Measurements from ENCODE around the gene COLQ. TPM values are rescaled to one million over a fixed set of nuclear protein-coding genes. Genes with fewer than 3 reads are reported as not detected.

Gene COLQ
- total RNA-seq, 1 donor from 2014 or later: 1.2 TPM

GRCh38 chr3:15453501-15453900 lies 68.0 kb downstream of the COLQ start:
- ATAC-seq (ENCODE audit: low read depth) (no peak), DNase-seq (no peak)
- no peaks in the 10 kb centered on the region for H3K36me3 Mint-ChIP-seq (ENCODE audit: low read depth)
- TF ChIP-seq, protein P1, sequence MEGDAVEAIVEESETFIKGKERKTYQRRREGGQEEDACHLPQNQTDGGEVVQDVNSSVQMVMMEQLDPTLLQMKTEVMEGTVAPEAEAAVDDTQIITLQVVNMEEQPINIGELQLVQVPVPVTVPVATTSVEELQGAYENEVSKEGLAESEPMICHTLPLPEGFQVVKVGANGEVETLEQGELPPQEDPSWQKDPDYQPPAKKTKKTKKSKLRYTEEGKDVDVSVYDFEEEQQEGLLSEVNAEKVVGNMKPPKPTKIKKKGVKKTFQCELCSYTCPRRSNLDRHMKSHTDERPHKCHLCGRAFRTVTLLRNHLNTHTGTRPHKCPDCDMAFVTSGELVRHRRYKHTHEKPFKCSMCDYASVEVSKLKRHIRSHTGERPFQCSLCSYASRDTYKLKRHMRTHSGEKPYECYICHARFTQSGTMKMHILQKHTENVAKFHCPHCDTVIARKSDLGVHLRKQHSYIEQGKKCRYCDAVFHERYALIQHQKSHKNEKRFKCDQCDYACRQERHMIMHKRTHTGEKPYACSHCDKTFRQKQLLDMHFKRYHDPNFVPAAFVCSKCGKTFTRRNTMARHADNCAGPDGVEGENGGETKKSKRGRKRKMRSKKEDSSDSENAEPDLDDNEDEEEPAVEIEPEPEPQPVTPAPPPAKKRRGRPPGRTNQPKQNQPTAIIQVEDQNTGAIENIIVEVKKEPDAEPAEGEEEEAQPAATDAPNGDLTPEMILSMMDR (IDR thresholded peaks at IDR 0.05): no peak
- H3K9me3 Mint-ChIP-seq: peaks cover 3% of the 10 kb centered on the region
- intact Hi-C loops (cut with micrococcal nuclease): no loop called here
- H3K27me3 Mint-ChIP-seq: no peaks in the 10 kb centered on the region
- H3K27ac Mint-ChIP-seq: no peak overlapping the region
- POLR2A ChIA-PET: no interaction called here
- CTCF ChIA-PET: no interaction called here
- no peaks in the 10 kb centered on the region for H3K4me1 Mint-ChIP-seq
- no peak overlapping the region for H3K4me3 Mint-ChIP-seq

DNA sequence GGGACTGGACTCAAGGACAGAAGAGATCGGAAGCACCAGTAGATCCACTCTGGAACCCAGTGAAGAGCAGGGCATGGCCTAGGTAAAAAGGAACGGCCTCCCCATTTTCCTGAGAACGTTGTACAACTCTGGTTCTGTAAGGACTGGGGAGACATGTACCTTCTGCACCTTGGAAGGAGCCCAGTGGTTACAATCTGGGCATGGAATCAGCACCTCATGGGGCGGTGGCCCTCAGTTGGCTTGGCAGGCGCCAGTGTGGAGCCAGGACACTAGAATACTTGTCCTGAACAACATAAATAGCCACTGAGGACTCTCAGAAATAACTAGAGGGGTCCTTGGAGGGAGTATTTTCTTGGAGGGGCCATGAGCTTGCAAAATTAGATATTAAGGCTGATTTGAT lies 68.5 kb downstream of the COLQ start:
- ATAC-seq (ENCODE audit: low read depth): no peak
- H3K27me3 Mint-ChIP-seq: no peaks in the 10 kb centered on the region
- no peak overlapping the region for H3K4me3 Mint-ChIP-seq
- intact Hi-C loops (cut with micrococcal nuclease): no loop called here
- ChIA-PET POLR2A (no interaction called here), CTCF (no interaction called here)
- no peaks in the 10 kb centered on the region for H3K36me3 Mint-ChIP-seq (ENCODE audit: low read depth)
- no peaks in the 10 kb centered on the region for H3K4me1 Mint-ChIP-seq
- H3K9me3 Mint-ChIP-seq: no peaks in the 10 kb centered on the region
- H3K27ac Mint-ChIP-seq: no peak overlapping the region
- TF ChIP-seq, protein P1 (IDR thresholded peaks at IDR 0.05): no peak
- no peak for DNase-seq

DNA sequence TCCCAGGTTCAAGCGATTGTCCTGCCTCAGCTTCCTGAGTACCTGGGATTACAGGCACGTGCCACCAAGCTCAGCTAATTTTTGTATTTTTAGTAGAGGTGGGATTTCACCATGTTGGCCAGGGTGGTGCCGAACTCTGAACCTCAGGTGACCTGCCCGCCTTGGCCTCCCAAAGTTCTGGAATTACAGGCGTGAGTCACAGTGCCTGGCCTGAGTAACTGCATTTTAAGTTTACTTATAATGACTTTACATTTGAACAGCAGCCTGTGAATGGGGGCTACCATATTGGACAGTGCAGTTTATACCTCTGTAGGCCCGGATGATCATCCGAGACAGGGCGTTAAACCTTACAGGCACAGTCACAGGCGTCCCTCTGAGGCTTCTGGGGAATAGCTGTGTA lies 69.3 kb downstream of the COLQ start:
- intact Hi-C loops (cut with micrococcal nuclease): no loop called here
- ChIA-PET POLR2A (no interaction called here), CTCF (interaction anchor here (0.7 kb wide), 1 partner anchor 18 kb away, joined by 4 read pairs; no protein-coding TSS in a partner anchor)
- H3K9me3 Mint-ChIP-seq: no peaks in the 10 kb centered on the region
- no peak overlapping the region for H3K4me3 Mint-ChIP-seq
- DNase-seq (no peak), ATAC-seq (ENCODE audit: low read depth) (no peak)
- no peaks in the 10 kb centered on the region for H3K4me1 Mint-ChIP-seq
- no peak overlapping the region for H3K27ac Mint-ChIP-seq
- no peaks in the 10 kb centered on the region for H3K36me3 Mint-ChIP-seq (ENCODE audit: low read depth)
- TF ChIP-seq, protein P1 (IDR thresholded peaks at IDR 0.05): no peak
- no peaks in the 10 kb centered on the region for H3K27me3 Mint-ChIP-seq

GRCh38 chr3:15451216-15452113 lies 70.0 kb downstream of the COLQ start:
- TF ChIP-seq, protein P1 (IDR thresholded peaks at IDR 0.05): no peak
- ChIA-PET POLR2A (no interaction called here), CTCF (interaction anchor here (0.7 kb wide), 1 partner anchor 17 kb away, joined by 4 read pairs; no protein-coding TSS in a partner anchor)
- Mint-ChIP-seq H3K27me3 (no peaks in the 10 kb centered on the region), H3K4me1 (no peaks in the 10 kb centered on the region), H3K9me3 (no peaks in the 10 kb centered on the region), H3K4me3 (no peak overlapping the region), H3K27ac (no peak overlapping the region), H3K36me3 (ENCODE audit: low read depth) (no peaks in the 10 kb centered on the region)
- ATAC-seq (ENCODE audit: low read depth) (no peak), DNase-seq (no peak)
- intact Hi-C loops (cut with micrococcal nuclease): no loop called here

DNA sequence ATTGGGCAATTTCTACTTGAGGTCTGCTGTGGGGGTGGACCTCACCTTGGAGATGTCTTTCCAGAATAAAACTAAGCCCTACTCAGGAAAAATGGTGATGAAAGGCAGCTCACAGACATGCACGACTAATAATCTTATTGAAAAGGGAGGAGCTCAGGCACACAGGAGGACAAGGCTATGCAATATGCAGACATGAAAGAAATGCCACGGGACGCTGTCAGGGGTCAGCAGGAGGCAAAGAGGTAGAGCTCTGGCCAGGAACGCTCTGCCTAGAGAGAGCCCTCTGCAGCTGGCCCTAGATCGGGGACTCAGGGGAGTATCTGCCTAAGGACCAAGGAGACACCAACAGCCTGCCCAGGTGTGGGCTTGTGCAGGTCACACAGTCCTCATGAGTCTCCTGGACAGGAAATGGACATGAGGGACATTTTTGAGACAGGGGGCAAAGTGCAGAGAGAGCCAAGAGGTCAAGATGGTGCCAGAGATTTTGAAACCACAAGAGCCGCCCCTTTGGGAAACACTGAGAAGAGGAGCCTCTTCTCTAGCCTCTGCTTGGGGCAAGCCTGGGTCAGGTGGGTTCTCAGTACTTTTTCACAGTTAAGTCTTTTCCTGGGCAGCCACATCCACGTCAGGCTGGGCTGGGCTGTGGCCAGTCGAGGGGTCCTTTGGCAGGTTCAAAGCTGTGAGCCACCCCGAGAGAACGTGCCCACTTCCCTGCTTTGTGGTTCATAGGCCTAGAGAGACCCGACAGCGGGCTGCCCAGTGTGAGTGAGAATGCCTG lies 70.9 kb downstream of the COLQ start:
- DNase-seq (no peak), ATAC-seq (ENCODE audit: low read depth) (no peak)
- CTCF ChIA-PET: no interaction called here
- Mint-ChIP-seq H3K27me3 (no peaks in the 10 kb centered on the region), H3K4me3 (no peak overlapping the region), H3K36me3 (ENCODE audit: low read depth) (no peaks in the 10 kb centered on the region), H3K27ac (no peak overlapping the region), H3K4me1 (no peaks in the 10 kb centered on the region), H3K9me3 (no peaks in the 10 kb centered on the region)
- POLR2A ChIA-PET: no interaction called here
- TF ChIP-seq, protein P1 (IDR thresholded peaks at IDR 0.05): no peak
- intact Hi-C loops (cut with micrococcal nuclease): no loop called here

All from activated B cell treated with CpG ODN at 0.5 μM for 24 hours (primary cell).